Femur (tissue), 1 donor: Measurements from ENCODE around the gene RSRC1.
"Not testable (repeated sequence)": the region's sequence is repeated elsewhere in the genome, so short reads cannot be mapped to it uniquely, and the experiment has no call there.

Source experiments
- DNase-seq: peaks from one replicate; pipeline ENCODE4 v3.0.0-alpha.2; 2017

The RSRC1 gene

DNA sequence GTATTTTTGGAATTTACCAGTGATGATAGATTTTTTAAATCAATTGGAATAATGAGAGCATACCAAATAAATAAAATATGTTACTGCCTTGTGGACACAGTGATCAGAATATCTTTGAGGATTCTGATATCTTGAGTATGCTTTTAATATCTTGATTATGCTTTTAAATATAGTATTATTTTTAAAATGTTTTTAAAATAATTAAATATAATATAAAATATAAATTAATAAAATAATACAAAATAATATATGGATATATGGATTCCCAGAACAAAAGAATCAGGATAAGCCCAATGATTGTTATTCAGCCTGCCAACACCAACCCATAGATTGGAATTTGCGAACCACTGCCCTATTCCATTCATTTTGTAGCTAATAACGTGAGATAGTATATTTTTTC lies 369.2 kb downstream of the RSRC1 start:
- no peak for DNase-seq

DNA sequence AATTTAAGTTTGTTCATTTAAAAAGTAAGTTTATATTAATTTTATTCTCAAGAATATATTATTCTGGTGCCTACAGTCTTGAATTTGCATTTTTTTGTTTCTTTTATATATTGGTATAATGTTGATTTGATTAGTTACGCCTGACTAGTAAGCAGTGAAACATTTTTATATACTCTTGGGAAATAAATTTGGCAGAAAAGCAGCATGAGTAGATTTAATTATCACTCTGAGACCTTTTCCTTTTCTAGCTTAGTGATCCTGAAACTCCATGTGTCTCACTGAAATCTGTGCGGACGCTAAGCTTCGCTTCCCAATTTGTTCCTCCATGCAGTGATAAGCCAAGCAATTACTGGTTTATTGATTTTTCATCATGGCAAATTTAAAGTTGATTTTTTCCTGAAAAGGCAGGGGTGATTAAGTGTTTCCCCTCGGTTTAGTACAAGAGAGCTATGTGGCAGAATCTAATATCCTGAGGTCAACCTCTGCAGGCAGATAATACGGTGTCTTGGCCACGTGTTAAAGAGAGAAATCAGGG lies 373.9 kb downstream of the RSRC1 start:
- no peak for DNase-seq

DNA sequence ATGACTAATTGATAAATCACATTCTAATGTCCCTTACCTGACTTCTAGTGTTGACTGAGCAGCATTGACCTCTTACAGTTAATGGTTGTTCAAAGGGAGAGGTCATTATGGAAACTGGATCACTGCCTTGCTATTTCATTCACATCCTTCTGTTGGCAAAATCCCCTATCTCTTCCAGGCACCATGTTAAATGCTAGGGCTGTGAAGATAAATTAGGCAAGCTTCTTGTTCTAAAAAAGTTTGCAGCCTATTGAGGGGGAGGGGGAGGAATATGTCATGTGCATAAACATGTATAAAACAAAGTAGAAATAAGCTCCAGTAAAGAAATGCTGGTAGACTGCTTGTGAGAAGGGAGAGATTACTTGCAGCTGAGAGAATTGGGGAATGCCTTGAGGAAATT lies 376.3 kb downstream of the RSRC1 start:
- no peak for DNase-seq

DNA sequence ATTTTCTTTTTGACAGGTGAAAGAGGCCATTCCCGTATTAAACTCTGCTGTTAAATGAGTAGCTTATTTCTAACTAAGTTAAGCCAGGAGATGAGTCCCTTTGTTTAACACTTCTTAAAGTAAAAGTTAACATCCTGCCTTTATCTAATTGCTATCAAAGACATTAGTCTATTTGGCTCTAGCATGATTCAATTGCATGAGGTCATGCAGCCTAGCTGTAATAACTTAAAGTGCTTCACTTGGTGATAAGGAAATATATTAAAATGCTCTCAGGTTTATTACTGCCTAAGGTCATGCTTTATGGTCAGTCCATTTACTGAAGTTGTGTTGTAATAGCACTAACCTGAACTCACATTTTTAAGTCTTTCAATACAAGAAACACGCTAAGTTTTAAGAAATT lies 378.8 kb downstream of the RSRC1 start:
- DNase-seq: no peak

DNA sequence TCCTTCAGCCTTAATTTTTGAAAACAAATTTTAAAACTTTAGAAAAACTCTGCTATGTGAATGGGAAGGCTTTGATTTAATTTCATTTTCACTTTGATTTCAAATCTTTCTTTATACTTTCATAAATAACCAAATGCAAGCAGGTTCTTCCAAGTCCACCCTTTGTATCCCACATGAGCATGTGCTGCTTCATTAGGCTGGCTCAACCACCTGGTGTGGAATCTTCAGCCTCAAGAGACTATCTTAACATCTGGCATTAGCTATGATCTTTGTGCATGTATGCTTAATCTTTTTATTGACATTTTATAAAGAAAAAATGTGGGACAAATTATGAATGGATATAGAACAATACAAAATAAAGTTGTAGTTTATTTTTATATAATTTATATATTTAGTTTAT lies 379.3 kb downstream of the RSRC1 start:
- no peak for DNase-seq

DNA sequence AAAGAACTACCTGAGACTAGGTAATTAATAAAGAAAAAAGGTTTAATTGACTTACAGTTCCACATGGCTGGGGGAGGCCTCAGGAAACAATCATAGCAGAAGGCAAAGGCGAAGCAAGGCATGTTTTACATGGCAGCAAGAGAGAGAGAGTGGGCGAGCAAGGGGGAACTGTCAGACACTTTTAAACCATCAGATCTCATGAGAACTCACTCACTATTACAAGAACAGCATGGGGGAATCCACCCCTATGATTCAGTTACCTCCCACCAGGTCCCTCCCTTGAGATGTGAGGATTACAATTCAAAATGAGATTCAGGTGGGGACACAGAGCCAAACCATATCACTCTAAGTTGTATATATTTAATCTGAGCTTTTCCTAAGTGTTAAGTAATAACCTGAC lies 382.1 kb downstream of the RSRC1 start:
- DNase-seq: no peak

DNA sequence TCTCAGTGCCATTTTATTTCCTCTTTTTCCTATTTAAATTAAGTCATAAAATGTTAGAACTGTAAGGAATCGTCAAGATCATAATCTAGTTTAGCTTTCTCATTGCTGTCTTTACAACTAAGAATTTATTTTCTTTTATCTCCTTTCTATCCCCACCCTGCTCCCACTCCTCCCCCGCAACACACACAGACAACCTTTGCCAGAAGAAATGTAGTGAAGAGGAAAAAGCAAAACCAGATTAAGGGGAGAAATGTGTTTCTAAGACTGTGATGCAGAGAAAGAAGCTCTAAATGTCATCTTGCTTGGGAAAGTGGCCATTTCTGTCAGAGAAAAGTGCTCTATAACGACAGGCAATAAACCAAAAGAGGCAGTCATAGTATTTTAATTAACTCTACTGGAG lies 382.8 kb downstream of the RSRC1 start:
- no peak for DNase-seq

DNA sequence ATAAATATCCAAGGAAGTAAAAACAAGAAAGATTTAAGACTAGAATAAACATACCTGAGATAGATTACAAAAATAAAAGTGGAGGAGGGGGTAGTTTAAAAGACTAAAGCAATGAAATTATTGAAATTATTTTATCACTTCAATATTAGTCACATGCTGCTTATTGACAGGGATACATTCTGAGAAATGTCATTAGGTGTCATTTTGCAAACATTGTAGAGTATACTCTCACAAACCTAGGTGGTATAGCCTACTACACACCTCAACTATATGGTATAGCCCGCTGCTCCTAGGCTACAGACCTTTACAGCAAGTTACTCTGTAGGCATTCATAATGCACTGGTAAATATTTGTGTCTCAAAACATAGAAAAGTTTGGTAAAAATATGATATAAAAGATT lies 384.0 kb downstream of the RSRC1 start:
- no peak for DNase-seq

DNA sequence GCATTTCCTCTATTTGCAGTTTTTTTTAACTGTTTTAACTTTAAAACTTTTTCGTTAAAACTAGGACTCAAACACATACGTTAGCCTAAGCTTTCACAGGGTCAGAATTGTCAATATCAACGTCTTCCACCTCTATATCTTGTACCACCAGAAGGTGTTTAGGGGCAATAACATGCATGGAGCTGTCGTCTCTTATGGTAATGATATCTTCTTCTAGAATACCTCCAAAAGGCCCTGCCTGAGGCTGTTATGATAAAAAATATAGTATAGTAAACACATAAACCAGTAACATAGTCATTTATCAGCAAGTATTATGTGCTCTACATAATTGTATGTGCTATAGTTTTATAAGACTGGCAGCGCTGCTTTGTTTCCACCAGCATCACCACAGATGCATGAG lies 384.8 kb downstream of the RSRC1 start:
- no peak for DNase-seq

DNA sequence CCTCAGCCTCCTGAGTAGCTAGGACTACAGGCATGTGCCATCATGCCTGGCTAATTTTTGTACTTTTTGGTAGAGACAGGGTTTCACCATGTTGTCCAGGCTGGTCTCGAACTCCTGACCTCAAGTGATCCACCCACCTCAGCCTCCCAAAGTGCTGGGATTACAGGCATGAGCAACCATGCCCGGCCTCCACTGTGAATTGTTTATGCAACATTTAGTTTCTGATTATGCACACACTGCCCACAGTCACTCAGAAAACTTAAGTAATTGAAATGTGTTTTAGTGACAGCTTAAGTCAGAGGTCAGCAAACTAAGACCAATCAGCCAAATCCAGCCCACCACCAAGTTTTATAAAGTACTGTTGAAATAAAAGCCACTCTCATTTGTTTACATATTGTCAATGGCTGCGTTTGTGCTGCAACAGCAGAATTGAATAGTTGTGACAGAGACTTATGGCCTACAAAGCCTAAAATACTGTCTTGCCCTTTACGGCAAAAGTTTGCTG lies 385.6 kb downstream of the RSRC1 start:
- not testable (repeated sequence) for DNase-seq

DNA sequence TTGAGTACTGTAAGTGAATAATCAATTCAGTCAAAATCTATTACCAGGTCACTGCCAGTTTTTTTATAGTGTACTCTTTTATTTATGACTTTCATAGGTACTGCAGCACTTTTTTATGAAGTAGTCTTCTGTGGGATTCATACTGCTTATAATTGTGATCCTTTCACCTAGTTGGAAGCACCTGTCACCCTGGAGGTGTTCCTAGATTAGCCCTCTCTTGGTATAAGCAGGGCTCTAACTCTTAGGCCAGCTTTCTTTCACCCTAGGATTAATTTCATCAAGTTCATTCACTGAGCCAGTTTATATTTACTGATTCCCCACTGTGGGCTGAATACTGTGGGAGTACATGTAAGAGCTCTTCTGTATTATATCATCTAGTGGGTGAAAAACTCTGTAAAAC lies 395.2 kb downstream of the RSRC1 start:
- DNase-seq: no peak

DNA sequence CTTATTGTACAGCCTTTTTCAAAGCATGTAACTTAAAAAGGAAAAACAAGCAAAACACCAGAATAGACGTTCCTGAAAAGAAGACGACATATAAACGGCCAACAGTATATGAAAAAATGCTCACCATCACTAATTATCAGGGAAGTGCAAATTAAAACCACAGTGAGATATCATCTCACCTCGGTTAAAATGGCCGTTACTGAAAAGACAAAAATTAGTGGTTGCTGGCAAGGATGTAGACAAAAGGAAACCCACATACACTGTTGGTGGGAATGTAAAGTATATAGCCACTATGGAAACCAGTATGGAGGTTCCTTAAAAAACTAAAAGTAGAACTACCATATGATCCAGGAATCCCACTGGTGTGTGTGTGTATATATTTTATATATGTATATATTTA lies 396.6 kb downstream of the RSRC1 start:
- no peak for DNase-seq

DNA sequence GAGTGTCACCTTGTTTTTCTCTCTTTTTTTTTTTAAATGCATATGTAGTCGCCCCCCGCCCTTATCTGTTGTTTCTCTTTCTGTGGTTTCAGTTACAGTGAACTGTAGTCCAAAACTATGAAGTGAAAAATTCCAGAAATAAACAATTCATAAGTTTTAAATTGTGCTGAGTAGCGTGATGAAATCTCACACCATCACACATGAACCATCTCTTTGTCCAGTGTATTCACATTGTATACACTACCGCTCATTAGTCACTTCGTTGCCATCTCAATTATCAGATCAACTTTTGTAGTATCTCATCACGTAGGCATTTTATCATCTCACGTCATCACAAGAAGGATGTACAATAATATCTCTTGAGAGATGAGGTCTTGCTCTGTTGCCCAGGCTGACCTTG lies 398.6 kb downstream of the RSRC1 start:
- DNase-seq: no peak

DNA sequence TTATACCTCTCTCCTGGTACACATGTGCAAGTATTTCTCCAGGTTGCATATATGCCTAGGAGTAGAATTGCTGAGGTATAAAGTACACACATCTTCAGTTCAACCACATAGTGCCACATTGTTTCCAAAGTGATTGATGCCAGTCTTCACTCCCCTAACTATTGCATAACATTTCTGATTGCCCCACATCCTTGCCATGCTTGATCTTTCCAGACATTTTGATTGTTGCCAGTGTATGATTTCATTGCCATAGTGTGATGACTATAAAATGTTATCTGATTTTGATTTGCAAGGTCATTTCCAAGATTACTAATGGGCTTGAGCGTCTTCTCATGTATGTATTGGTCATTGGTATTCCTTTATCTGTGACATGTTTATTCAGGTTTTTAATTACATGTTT lies 400.0 kb downstream of the RSRC1 start:
- DNase-seq: no peak

DNA sequence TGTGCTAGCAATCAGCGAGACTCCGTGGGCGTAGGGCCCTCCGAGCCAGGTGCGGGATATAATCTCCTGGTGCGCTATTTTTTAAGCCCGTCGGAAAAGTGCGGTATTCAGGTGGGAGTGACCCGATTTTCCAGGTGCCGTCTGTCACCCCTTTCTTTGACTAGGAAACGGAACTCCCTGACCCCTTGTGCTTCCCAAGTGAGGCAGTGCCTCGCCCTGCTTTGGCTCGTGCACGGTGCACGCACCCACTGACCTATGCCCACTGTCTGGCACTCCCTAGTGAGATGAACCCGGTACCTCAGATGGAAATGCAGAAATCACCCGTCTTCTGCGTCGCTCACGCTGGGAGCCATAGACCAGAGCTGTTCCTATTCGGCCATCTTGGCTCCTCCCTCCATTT lies 406.8 kb downstream of the RSRC1 start:
- not testable (repeated sequence) for DNase-seq

DNA sequence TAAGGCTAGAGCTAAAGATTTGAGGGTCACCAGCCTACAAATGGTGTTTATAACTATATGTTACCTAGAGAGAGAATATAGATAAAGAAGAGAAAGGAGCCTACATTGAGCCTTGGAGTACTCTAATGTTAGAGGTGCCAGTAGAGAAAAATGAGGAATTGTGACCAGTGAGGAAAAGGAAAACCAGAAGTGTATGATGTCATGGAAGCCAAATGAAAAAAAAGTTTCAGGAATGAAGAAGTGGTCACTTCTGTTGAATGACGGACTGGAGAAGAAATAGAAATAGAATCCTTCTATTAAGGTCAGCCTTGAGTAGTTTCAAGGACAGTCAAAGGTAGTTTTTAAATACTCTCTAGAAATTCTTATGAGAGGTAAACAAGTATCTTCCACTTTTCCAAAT lies 409.9 kb downstream of the RSRC1 start:
- DNase-seq: no peak

DNA sequence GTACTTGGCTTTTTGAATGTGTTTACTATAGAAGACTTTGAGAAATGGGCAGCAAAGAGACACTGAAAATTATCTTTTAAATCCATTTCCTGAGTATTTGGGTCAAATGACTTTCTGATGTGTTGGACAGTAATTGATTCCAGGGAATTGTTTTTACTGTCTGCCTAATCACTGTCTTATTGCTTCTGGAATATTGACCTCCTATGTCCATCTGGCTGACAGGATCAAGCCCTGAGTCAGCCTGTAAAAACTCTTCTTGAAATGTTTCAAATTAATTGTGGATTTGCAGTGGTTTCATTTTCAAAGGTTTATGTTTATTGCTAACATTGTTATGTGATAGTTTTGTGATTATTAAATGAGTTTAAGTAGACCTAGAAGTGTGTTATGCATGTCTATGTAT lies 410.5 kb downstream of the RSRC1 start:
- DNase-seq: no peak

DNA sequence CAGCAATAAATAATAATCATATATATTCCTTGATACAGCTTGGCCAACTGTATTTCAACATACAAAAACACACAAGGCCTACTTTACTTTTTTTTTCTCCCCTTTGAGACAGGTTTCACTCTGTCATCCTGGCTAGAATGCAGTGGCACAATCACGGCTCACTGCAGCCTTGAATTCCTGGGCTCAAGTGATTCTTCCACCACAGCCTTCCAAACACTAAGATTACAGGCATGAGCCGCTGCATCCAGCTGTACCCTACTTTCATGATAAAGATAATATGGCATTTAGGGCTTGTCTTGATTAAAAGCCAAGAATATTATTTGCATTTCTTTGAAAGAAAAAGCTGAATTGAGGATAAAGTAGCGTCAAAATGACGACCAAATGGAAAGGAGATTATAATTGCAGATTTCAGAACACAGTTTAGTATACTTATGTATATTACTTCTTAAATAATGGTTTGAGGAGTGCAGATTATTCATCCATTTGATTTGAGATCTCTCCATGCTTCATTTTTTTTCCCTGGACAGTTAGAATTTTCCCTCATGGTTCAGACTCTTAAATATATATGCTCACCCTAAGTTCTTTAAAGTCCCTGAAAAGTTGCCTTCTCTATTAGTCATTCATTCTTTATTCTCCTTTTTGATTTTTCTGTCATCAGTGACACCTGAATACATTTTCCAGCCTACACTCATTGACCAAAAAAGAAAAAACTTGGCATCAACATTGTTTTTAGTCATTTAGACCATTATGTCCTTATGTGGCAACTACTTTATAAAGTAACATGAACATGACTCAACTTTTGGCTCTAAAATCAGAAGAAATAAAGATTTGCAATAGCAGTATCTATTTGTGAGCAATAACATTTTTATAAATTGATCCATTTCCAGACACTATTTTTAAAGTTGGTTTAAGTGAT lies 412.6 kb downstream of the RSRC1 start:
- no peak for DNase-seq

DNA sequence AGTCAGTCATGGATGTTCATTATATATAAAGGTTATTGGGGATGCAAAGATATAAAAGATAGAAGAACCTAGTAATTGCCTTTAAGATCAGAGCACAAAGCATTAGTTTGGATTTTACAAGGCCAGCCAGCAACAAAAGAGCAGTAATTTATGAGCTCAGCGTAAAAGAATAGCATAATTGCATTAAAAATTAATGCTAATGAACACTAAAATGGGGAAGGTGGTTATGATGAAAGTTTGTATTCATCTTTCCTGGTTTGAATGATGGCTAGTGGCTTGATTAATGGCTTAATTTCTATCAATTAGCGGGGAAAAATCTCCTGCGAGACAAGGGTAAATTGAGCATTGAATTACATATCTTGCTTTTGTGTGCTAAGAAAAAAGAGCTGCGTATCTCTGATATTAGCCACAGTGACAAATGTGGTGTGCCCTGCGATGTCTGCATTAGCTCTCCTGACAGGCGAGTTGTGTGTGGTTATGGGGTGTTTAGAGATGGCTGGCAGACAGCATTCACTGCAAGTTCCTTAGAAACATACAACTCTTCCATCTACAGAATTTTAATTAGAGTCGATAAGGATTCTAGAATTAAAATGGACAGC lies 418.3 kb downstream of the RSRC1 start:
- no peak for DNase-seq

DNA sequence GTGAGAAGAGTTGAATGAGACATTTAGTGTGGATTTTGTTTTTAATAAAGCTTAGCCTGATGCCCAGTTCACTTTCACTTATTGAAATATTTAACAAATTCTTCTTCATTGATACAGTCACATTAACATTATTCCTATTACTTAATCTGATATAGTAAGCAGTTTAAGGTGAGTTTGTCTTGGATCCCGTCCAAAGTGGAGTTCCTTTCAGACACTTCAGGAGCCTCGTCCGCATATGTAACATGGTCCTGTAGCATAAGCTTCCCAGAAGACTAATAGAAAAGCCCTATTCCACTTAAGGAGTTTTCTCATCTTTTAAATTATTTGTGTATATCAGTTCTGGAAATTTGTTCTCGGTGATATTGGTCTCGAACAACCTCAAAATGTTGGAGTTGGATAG lies 421.4 kb downstream of the RSRC1 start:
- no peak for DNase-seq

DNA sequence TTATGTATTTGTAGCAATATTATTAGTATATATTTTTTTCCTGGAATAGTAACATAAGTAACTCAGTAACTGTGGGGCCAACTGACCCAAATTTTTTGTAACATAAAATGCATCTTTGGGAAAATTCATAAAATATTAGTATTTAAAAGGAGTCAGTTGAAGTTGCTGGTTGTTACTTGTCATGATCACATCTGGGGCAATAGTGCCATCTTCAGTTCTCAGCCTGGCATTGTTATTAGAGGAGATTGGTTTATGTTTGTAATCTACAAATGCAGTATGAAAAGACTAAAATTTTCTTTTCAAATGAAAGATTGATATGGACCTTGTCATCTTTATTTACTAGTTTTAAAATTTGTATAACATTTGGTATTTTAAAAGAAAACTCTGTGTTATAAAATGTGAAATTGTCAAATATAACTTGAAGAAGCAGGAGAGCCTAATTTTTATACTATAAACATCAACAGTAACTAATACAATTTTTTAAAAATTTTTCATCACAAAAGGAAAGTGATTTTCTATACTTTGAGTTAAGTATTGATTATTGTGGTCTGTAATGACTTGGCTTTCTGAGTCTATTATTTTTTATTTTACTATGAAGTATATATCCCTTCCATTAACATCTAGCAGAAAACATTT lies 422.3 kb downstream of the RSRC1 start:
- no peak for DNase-seq

DNA sequence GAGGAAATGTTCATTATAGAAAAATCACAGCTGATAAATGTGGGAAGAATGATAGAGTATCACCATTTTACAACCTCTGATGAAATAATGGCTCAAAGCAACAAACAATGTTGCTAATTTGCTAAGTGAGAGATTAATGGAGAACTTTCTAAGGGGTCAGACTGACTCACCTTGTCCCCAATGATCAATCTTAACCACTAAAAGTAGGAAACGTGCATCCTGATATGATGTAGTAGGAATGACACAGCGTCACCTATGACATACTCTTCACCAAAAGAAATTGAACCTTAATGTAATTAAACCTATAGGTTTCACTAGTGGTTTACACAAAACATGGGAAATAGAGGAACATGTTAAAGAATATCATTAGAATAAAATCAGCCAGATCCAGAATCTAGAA lies 426.0 kb downstream of the RSRC1 start:
- no peak for DNase-seq

DNA sequence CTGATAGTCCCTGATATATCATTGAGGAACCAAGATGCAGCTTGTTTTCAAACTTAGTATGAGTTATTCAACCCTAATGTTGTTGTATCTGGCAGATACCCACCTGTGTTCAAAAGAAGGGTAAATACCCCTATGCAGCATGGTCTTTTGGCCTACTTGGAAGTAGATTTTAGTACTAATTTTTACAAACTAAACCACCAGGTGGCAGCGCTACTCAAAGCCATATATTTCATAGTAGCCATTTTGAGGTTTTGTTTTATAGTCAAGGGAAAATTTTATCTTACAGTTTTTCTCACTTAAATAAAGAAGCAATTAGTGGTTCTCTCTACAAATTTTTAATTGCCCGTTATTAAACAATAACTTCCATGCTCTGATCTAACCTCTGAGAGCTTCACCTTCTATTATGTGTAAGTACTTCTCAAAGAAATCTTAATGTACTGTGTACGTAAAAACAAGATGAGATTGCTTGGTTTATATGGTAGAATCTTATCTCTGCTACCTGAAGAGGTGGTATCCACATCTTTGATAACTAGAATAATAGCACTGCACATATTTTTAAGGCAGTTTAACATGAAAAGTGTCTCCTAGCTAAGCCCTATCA lies 429.6 kb downstream of the RSRC1 start:
- DNase-seq: no peak
